Glutamatergic neuron (in vitro differentiated cells): ENCODE data around the gene DTNB. TPM values are rescaled to one million over a fixed set of nuclear protein-coding genes. Genes with fewer than 3 reads are reported as not detected.

Source experiments
- DNase-seq: peaks from one replicate; pipeline ENCODE4 v3.0.0; 2022
- H3K27ac Mint-ChIP-seq: one replicate; pipeline ENCODE4 v1.8.0; 2020; ENCODE audit warnings: mild to moderate bottlenecking, mixed read lengths, inconsistent platforms; ENCODE audit not compliant: unreplicated experiment
- H3K27me3 Mint-ChIP-seq: one replicate; pipeline ENCODE4 v1.8.0; 2020; ENCODE audit warnings: mild to moderate bottlenecking, moderate library complexity, mixed read lengths, inconsistent platforms; ENCODE audit not compliant: unreplicated experiment
- H3K36me3 Mint-ChIP-seq: one replicate; pipeline ENCODE4 v1.8.0; 2020; ENCODE audit warnings: mild to moderate bottlenecking, mixed read lengths, inconsistent platforms; ENCODE audit not compliant: unreplicated experiment
- H3K4me1 Mint-ChIP-seq: one replicate; pipeline ENCODE4 v1.8.0; 2020; ENCODE audit warnings: mild to moderate bottlenecking, low read depth, mixed read lengths, inconsistent platforms; ENCODE audit not compliant: unreplicated experiment
- H3K4me3 Mint-ChIP-seq: one replicate; pipeline ENCODE4 v1.8.0; 2020; ENCODE audit warnings: mild to moderate bottlenecking, mixed read lengths, inconsistent platforms; ENCODE audit not compliant: unreplicated experiment
- H3K9me3 Mint-ChIP-seq: one replicate; pipeline ENCODE4 v1.8.0; 2020; ENCODE audit warnings: mild to moderate bottlenecking, moderate library complexity, mixed read lengths, inconsistent platforms; ENCODE audit not compliant: unreplicated experiment
- total RNA-seq: library from RNA; stranded (reverse); fragmentation: NEBNext Ultra II Directional; extraction: Animal tissue kit (Norgen Biotek cat#: 25700); gene quantifications from one replicate; pipeline ENCODE4 v1.2.1, GENCODE V29; 2021; ENCODE audit not compliant: unreplicated experiment
- TF ChIP-seq, protein P1 (sequence below): fragments of 200-600 bp; sonication (generic); IDR thresholded peaks from one replicate; pipeline ENCODE4 v1.5.0; 2021; ENCODE audit not compliant: partially characterized antibody, unreplicated experiment

The DTNB gene
- total RNA-seq, 1 donor from 2014 or later: 41.7 TPM

- peaks cover 3% of the 10 kb centered on the region for H3K9me3 Mint-ChIP-seq
- no peaks in the 10 kb centered on the region for H3K36me3 Mint-ChIP-seq
- H3K4me3 Mint-ChIP-seq: no peak overlapping the region
- peaks cover 4% of the 10 kb centered on the region for H3K4me1 Mint-ChIP-seq
- H3K27me3 Mint-ChIP-seq: no peaks in the 10 kb centered on the region
- TF ChIP-seq, protein P1, sequence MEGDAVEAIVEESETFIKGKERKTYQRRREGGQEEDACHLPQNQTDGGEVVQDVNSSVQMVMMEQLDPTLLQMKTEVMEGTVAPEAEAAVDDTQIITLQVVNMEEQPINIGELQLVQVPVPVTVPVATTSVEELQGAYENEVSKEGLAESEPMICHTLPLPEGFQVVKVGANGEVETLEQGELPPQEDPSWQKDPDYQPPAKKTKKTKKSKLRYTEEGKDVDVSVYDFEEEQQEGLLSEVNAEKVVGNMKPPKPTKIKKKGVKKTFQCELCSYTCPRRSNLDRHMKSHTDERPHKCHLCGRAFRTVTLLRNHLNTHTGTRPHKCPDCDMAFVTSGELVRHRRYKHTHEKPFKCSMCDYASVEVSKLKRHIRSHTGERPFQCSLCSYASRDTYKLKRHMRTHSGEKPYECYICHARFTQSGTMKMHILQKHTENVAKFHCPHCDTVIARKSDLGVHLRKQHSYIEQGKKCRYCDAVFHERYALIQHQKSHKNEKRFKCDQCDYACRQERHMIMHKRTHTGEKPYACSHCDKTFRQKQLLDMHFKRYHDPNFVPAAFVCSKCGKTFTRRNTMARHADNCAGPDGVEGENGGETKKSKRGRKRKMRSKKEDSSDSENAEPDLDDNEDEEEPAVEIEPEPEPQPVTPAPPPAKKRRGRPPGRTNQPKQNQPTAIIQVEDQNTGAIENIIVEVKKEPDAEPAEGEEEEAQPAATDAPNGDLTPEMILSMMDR: no peak
- no peak for DNase-seq
- H3K27ac Mint-ChIP-seq: no peak overlapping the region
These were observed 191.0 kb downstream of the DTNB start for GRCh38 chr2:25482341-25482740.

GRCh38 chr2:25481381-25482300 is 191.7 kb downstream of the DTNB start:
- H3K4me3 Mint-ChIP-seq: no peak overlapping the region
- peaks cover 3% of the 10 kb centered on the region for H3K9me3 Mint-ChIP-seq
- no peaks in the 10 kb centered on the region for H3K27me3 Mint-ChIP-seq
- no peak for DNase-seq
- H3K27ac Mint-ChIP-seq: no peak overlapping the region
- peaks cover 2% of the 10 kb centered on the region for H3K36me3 Mint-ChIP-seq
- peaks cover 4% of the 10 kb centered on the region for H3K4me1 Mint-ChIP-seq
- TF ChIP-seq, protein P1: no peak

DNA sequence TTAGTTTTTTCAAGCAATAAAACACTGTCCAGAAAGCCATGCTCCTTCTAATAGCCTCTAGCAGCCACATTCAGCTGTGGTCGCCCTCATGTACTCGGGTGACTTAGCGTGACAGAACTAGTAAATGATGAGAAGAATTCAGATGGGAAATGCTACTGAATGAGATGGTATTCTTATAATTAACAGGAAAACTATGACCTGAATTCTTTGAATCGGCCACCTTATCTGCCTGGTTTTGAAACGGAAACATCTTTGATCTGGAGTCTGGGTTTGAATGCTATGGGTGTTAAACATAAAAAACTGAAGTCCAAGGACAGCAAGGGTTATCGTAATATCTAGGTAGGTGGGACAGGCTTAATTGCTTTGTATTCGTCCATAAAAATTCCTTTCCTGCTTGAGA is 192.8 kb downstream of the DTNB start:
- TF ChIP-seq, protein P1: no peak
- Mint-ChIP-seq H3K9me3 (peaks cover 3% of the 10 kb centered on the region), H3K36me3 (peaks cover 11% of the 10 kb centered on the region), H3K27me3 (no peaks in the 10 kb centered on the region), H3K27ac (no peak overlapping the region), H3K4me3 (no peak overlapping the region), H3K4me1 (peaks cover 4% of the 10 kb centered on the region)
- DNase-seq: no peak

DNA sequence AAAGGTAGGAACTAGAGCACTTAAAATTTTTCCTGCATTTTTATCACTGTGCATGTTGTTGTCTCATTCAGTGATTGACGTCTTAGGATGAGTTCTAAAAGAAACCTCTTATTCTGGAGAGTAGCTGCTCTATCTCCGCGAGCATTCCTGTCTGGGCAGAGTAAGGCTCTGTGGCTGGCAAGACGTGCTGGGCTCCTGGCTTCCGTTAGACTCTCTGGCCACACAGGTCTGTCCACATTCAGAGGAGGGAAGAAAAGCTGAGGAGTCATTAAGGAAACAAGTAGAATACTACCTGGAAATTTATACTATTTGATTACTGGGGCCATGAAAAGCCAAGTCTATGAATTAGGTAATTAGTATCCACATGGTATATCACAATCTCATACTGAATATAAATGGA is 193.6 kb downstream of the DTNB start:
- no peak overlapping the region for H3K27ac Mint-ChIP-seq
- H3K9me3 Mint-ChIP-seq: peaks cover 8% of the 10 kb centered on the region
- no peaks in the 10 kb centered on the region for H3K27me3 Mint-ChIP-seq
- no peak overlapping the region for H3K4me3 Mint-ChIP-seq
- H3K36me3 Mint-ChIP-seq: peaks cover 18% of the 10 kb centered on the region
- TF ChIP-seq, protein P1: no peak
- no peak for DNase-seq
- peaks cover 4% of the 10 kb centered on the region for H3K4me1 Mint-ChIP-seq

- no peaks in the 10 kb centered on the region for H3K27me3 Mint-ChIP-seq
- DNase-seq: peak; percentile 40
- no peak overlapping the region for H3K4me3 Mint-ChIP-seq
- peaks cover 4% of the 10 kb centered on the region for H3K4me1 Mint-ChIP-seq
- H3K27ac Mint-ChIP-seq: peak overlapping the region; percentile 59
- peaks cover 20% of the 10 kb centered on the region for H3K36me3 Mint-ChIP-seq
- TF ChIP-seq, protein P1: no peak
- peaks cover 9% of the 10 kb centered on the region for H3K9me3 Mint-ChIP-seq
These were observed 194.6 kb downstream of the DTNB start for GRCh38 chr2:25478736-25479135.
